ENCODE results near the gene TEX38.

GRCh38 chr1:46682064-46682463, 10.4 kb downstream of the TEX38 start:
- no peak for TF ChIP-seq CTCF (IDR thresholded peaks at IDR 0.05)
- no peak for TF ChIP-seq POLR2A (IDR thresholded peaks at IDR 0.05)
